Left cardiac atrium (tissue), 4 donors: ENCODE results near the gene TSPOAP1. TPM values are rescaled to one million over a fixed set of nuclear protein-coding genes. Genes with fewer than 3 reads are reported as not detected.

Experiments
- ATAC-seq, 2 donors: fragments of 200-7000 bp; cut with Tn5 transposase; one replicate each; pipeline ENCODE4 v1.9.1; 2020; ENCODE audit warnings: mild to moderate bottlenecking in 2 of 2, moderate library complexity in 2 of 2
- DNase-seq: peaks from one replicate; pipeline ENCODE4 v3.0.0-alpha.2; 2020
- intact Hi-C, 2 donors: fragments of 100-400 bp; cut with DNase I; formaldehyde crosslinking; loops; one replicate each; pipeline versions ENCODE4 v1.14.1 to v1.15.1; 2022 to 2023
- total RNA-seq, 2 donors: library from RNA; stranded (reverse); fragmentation: NEBNext Ultra II Directional; extraction: Animal tissue kit (Norgen Biotek cat#: 25700); gene quantifications; one replicate each; pipeline ENCODE4 v1.2.1, GENCODE V29; 2021
- donor health status: DM: no; HTN: yes; CAD: no.
- donor health status: DM: no; HTN: yes; CAD: no; lungs with severe emphysema.
- donor health status: DM: yes; HTN: yes; CAD: no.
- donor health status: Dilated cardiomyopathy.

TSPOAP1 gene
- total RNA-seq, 2 donors from 2014 or later, result 8.8 to 9.0 TPM

DNA sequence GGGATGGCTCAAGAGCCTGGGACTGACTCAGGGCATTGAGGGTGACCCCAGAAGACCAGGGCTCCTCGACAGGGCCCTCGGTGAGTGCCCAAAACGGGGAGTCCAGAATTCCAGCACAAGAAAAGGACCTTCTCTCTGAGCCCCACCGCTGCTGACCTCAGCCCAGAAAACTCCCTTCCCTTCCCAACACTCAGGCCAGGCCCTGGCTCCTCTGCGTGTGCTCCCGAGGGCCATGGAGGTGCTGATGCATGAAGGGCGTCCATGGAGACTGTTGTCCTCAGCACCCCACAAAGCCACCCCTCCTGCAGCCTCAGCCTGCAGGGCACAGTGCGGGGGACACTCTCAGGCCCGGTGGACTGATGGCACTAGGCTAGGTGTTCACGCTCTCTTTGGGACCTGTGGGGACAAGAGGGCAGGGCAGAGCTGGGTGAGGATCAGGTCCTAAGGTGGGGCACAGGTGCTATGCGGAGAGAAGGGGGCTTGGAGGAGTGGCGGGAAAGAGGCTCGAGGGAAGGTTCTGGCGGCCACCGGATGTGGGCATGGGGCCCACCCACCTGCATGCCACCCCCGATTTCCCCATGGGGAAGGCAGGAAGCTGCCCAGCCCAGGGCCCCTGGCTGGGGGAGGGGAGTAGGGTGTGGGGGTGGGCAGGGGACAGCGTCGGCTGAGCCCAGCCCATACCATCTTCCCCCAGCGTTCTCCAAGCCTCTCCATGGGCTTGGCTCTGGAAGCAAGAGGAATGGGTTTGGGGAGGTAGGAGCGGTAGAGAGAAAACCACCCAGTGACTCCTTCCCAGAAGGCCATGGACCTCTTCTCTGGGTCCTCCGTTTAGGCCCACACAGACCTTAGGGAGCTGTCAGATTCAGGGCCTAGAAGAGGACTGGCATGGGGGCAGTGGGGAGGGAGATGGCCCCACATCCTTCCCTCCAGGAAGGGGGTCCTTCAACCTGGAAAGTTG is 4.5 kb upstream of the TSPOAP1 start:
- intact Hi-C loops, result no loop called here
- no peak for ATAC-seq
- DNase-seq, result no peak

DNA sequence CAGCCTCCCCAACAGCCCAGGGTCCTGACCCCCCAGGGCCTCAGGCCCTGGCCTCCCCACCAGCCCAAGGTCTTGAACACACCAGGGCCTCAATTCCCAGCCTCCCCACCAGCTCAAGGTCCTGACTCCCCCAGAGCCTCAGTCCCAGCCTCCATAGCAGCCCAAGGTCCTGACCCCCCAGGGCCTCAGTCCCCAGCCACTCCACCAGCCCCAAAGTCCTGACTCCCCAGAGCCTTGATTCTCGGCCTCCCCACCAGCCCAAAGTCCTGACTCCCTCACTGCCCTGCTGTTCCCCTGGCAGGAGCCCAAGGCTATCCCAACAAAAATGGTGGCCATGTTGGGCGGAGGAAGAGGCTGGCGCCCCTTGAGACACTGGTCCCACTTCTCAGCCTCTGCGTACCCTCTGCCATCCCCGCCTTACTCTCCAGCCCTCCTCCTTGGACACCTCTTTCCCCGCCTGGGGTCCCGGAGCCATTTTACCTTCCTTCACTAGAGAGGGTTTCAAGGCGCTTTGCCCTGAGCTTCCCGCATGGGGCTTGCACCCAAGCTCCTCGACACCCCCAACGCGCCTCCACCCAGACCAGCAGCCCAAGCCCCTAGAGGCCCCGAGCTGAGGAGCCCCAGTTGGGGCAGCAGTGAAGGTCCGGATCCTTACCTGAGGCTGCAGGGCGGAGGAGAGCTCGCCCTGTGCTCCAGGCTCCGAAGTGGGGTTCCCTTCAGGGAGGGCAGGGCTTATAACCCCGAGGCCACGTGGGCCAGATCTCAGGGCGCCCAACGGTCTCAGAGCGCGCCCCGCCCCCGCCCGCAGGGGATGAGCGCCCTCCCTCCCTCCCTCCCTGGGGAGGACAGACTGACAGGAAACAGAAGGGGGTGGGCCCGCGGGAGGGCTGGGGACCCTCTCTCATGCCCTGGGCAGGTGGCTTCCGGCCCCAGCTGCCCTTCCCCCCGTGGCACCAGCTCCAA is 3.5 kb upstream of the TSPOAP1 start:
- intact Hi-C loops, result no loop called here
- peak; percentile 55 to 60 for ATAC-seq

DNA sequence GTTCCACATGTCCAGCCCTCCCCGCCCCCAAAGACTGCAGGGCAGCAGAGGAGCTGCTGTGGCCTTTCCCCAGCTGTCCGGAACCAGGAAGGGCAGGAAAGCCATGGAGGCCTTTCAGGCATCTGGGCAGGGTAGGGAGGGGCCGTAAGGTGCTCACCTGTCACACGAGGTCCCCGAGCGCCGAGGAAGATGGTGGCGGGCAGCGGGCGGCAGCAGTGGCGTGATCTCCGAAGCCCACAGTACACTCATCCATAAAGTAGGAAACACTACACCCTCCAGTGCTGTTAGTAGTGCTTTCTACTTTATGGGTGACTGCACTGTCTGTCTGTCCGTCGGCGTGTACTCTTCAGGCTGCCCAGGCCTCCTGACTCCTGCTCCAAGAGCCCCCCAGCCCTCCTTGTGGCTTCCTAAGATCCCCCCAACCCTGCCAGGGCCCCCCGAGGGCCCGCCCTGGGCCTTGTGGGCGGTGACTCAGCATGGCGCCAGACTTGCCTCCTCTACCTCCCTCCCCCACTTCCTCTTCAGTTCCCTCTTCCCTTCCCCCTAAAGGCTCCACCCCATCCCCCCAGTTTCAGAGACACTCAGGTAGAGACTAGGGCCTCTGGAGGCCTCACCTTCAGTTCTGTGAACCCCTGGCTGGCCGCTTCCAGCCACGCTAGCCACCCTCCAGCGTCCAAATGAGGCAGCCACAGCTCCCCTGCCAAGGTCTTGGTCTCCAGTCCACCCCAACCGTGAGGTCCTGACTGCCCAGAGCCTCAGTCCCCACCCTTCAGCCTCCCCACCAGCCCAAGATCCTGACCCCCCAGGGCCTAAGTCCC is 2.6 kb upstream of the TSPOAP1 start:
- no peak for DNase-seq
- intact Hi-C loops, result no loop called here

More for the DNA sequence above, 3.5 kb upstream of the TSPOAP1 start:
- DNase-seq, result peak; percentile 73

GRCh38 chr17:58330538-58330996 is 2.0 kb upstream of the TSPOAP1 start:
- intact Hi-C loops, result no loop called here
- DNase-seq, result no peak
- ATAC-seq, result no peak

More for the DNA sequence above, 2.6 kb upstream of the TSPOAP1 start:
- peak; percentile 18 to 25 for ATAC-seq

GRCh38 chr17:58329810-58330537 is 1.4 kb upstream of the TSPOAP1 start:
- intact Hi-C loops, result no loop called here
- no peak for ATAC-seq
- DNase-seq, result no peak

DNA sequence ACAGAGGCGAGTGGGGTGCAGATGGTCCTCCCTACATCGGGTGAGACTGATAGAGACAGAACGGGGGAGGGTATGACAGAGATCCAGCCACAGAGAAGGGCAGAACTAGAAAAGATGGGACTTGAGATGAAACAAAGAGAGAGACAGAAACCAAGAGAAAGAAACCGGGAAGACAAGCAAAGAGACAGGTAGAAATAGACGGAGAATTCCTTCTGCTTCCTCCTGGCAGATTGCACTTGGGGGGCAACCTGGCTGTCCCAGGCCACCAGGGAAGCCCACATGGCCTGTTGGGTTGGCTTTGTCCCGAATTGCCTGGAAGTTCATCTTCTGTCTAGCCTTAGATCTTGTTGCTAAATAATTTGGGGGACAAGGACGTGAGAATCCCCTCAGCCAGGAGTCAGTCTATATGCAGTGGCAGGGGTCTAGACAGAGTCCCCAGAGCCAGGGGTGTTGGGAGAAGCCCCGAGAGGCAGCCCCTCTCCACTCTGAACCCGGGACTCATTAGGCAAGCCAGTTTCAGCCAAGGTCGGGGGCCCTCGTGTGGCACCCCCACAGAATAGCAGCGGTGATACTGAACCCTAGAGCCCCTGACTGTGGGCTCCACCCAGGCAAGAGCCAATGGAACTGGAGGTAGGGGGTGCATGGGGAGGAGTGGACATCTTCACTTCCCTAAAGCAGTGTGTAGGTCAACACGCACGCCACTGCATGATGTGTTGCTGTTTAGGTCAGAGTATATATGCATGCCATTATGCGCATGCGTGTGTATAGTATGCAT is 627 bp upstream of the TSPOAP1 start:
- ATAC-seq, result peak; percentile 4 to 25

GRCh38 chr17:58327363-58328194 is 1.0 kb downstream of the TSPOAP1 start:
- intact Hi-C loops, result no loop called here
- DNase-seq (peak; percentile 16), ATAC-seq (no peak)

More for the DNA sequence above, 627 bp upstream of the TSPOAP1 start:
- DNase-seq, result peak; percentile 48
- intact Hi-C loops, result no loop called here

DNA sequence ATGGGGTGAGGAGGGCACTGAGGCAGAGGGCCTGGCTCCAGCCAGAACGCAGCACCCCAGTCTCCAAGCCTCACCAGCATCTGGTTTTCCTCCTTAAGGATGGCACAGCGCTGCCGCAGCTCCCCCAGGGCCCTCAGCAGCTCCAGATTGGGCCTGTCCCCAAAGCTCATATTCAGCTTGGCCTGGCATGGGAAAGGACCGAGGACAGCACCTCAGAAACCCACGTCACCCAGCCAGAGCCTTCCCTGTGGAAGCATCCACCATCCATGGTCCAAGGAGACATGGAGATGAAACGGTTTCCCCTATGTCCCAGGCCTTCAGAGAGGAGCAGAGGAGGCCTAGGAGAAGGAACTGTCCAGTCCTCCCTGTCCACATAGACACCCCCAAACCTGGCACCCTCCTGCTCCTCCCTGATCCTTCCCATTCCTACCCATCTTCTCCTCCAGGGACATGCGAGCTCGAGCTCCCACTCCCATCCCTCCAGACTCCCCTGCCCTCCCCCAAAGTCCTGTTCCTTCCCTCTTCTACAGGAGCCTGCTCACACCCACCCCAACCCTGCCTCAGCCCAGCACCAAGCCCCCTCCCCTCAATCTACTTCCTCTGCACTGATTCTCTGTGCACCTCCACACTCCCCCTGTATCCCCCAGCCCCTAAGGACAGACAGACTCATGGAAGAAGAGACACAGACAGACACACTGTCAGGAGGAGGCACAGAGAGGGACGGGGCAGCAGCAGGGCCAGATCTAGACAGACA is 1.8 kb downstream of the TSPOAP1 start:
- ATAC-seq, result no peak
- peak; percentile 11 for DNase-seq
- intact Hi-C loops, result no loop called here

DNA sequence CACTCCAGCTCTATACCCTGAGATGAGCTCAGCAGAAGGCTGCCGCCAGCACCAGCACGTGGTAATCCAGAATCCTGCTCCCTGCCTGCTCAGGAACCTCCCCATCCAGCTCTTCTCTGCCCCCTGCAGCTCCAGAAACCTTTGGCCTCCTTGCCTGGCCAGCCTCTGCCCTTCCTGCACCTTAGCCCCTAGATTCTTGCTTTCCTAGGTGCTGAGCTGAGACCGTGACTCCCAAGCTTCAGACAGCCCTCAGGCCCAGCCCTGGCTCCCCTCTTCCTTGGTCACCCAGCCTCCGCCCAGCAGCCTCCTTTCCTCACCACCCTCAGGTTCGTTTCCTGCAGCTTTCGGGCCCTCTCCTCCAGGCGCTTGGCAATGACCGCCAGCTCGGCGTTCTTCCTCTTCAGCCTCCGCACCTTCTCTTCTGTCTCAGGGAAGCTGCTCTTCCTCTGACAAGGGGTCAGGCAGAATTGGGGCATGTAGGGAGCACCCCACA is 2.6 kb downstream of the TSPOAP1 start:
- DNase-seq (peak; percentile 11), ATAC-seq (no peak)
- intact Hi-C loops, result no loop called here

GRCh38 chr17:58325289-58325726 is 3.3 kb downstream of the TSPOAP1 start:
- DNase-seq (no peak), ATAC-seq (no peak)
- intact Hi-C loops, result no loop called here

DNA sequence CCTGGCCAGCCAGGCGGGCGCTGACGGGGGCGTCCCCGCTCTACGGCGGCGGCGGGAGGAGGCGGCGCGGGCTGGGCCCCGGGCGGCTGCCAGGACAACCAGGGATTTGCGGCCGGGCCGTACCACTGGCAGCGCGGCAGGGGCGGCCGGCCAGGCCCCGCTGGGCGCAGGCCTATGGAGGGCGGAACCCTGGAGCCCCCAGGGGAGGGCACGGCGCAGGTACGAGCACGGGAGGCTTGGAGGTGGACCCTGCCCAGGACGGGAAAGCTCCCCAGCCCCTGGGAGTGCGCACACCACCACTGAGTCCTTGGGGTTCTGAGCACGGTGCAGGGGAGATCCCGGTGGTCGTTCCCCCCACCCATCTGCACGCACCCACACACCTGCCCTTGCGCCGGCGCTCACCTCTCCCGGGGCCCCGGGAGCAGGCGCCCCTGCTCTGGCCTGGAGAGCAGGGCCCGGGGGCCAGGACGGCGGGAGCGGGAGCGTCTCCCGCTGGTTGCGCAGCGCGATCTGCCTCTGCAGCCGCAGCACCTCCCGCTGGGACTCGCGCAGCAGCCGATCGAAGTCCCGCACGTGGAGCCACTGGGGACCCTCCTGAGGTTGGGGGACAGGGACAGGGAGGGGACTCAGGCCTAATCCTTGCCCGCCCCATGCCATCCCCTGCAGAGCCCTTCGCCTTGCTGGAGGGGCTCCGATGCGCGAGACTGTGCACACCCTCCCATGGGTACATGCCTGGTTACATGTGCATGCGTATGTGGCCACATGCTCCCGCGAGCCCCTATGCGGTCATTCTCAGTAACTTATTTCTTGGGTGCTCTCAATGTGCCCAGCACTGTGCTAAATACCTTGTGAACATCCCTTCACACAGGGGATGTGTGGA is 3.9 kb downstream of the TSPOAP1 start:
- DNase-seq (peak; percentile 52), ATAC-seq (peak; percentile 80 to 86)
- intact Hi-C loops, result loop anchor here in 1 of 2 donors (5.0 kb wide), 1 partner anchor 93 kb away; the partner anchor contains the start of gene RNF43

GRCh38 chr17:58324056-58324408 is 4.6 kb downstream of the TSPOAP1 start:
- intact Hi-C loops, result loop anchor here in 1 of 2 donors (5.0 kb wide), 1 partner anchor 93 kb away; the partner anchor contains the start of gene RNF43
- peak; percentile 20 for DNase-seq
- ATAC-seq, result peak in 1 of 2 donors; percentile 2

- ATAC-seq (no peak), DNase-seq (no peak)
- intact Hi-C loops, result loop anchor here in 1 of 2 donors (5.0 kb wide), 1 partner anchor 94 kb away; the partner anchor contains the start of gene RNF43
Measured at GRCh38 chr17:58323366-58324055, 5.1 kb downstream of the TSPOAP1 start.
